ENCODE results near the gene ST6GALNAC1. TPM values are rescaled to one million over a fixed set of nuclear protein-coding genes. Genes with fewer than 3 reads are reported as not detected.

ST6GALNAC1 gene
- total and polyA plus RNA-seq, 10 of the 15 experiments (the other 5 are each of a cell fraction or from before 2014, with no cell fraction given): 0.08 TPM; not detected in 9

GRCh38 chr17:76688165-76688622 lies 44.6 kb upstream of the ST6GALNAC1 start:
- H3K9ac ChIP-seq (ENCODE audit: control insufficient read depth, insufficient read depth, low read length): no peak overlapping the region

More at GRCh38 chr17:76688165-76688622, 44.6 kb upstream of the ST6GALNAC1 start:
- Histone ChIP-seq H2AFZ (ENCODE audit: control insufficient read depth, low read depth, low read length) (no peak overlapping the region), H3K4me1 (ENCODE audit: control insufficient read depth, insufficient read depth, low read length) (no peaks in the 10 kb centered on the region), H3K79me2 (ENCODE audit: control insufficient read depth, insufficient read depth, low read length) (no peaks in the 10 kb centered on the region), H3K4me3 (no peak overlapping the region), H3K27me3 (replicated peaks in 1 of 2; ENCODE audit: control insufficient read depth in 2 of 2, insufficient read depth in 2 of 2, low read length in 1 of 2) (peaks cover 0 to 1% of the 10 kb centered on the region in 2 experiments; a peak in 2 of 4 replicates), H4K20me1 (ENCODE audit: control insufficient read depth, insufficient read depth) (no peaks in the 10 kb centered on the region), H3K27ac (ENCODE audit: control insufficient read depth, insufficient read depth) (no peak overlapping the region), H3K4me2 (ENCODE audit: control insufficient read depth, insufficient read depth) (no peak overlapping the region), H3K36me3 (ENCODE audit: control insufficient read depth in 2 of 2, insufficient read depth in 2 of 2, low read length in 1 of 2) (no peaks in the 10 kb centered on the region), H3K9me3 (replicated peaks; ENCODE audit: control insufficient read depth, insufficient read depth, low read length) (no peaks in the 10 kb centered on the region)
- CTCF ChIA-PET: interaction anchor here (1.1 kb wide), 1 partner anchor 64 kb away, joined by 3 read pairs; no protein-coding TSS in a partner anchor
- TF ChIP-seq, protein P1, sequence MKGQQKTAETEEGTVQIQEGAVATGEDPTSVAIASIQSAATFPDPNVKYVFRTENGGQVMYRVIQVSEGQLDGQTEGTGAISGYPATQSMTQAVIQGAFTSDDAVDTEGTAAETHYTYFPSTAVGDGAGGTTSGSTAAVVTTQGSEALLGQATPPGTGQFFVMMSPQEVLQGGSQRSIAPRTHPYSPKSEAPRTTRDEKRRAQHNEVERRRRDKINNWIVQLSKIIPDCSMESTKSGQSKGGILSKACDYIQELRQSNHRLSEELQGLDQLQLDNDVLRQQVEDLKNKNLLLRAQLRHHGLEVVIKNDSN (IDR thresholded peaks at IDR 0.05; ENCODE audit: borderline replicate concordance, extremely low read length, insufficient read depth, low read depth, low read length): no peak
- TF ChIP-seq, protein P2, sequence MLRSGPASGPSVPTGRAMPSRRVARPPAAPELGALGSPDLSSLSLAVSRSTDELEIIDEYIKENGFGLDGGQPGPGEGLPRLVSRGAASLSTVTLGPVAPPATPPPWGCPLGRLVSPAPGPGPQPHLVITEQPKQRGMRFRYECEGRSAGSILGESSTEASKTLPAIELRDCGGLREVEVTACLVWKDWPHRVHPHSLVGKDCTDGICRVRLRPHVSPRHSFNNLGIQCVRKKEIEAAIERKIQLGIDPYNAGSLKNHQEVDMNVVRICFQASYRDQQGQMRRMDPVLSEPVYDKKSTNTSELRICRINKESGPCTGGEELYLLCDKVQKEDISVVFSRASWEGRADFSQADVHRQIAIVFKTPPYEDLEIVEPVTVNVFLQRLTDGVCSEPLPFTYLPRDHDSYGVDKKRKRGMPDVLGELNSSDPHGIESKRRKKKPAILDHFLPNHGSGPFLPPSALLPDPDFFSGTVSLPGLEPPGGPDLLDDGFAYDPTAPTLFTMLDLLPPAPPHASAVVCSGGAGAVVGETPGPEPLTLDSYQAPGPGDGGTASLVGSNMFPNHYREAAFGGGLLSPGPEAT (IDR thresholded peaks at IDR 0.05; ENCODE audit: low read depth): no peak
- TF ChIP-seq RBBP5 (conservative IDR thresholded peaks at IDR 0.05) (no peak), RAD51 (IDR thresholded peaks at IDR 0.05) (no peak), ZNF274 (IDR thresholded peaks at IDR 0.05; ENCODE audit: insufficient read depth, insufficient read length) (no peak), SREBF2 (IDR thresholded peaks at IDR 0.05; ENCODE audit: low read length) (no peak), ATF7 (IDR thresholded peaks at IDR 0.05; ENCODE audit: low read depth) (no peak), DPF2 (IDR thresholded peaks at IDR 0.05) (no peak), NR2C1 (IDR thresholded peaks at IDR 0.05) (no peak), NFXL1 (IDR thresholded peaks at IDR 0.05; ENCODE audit: borderline replicate concordance) (no peak), NR2F1 (conservative IDR thresholded peaks at IDR 0.05) (no peak), NFIC (IDR thresholded peaks at IDR 0.05; ENCODE audit: low read depth, low read length) (no peak), TARDBP (IDR thresholded peaks at IDR 0.05; ENCODE audit: borderline replicate concordance) (no peak)
- TF ChIP-seq, protein P3, sequence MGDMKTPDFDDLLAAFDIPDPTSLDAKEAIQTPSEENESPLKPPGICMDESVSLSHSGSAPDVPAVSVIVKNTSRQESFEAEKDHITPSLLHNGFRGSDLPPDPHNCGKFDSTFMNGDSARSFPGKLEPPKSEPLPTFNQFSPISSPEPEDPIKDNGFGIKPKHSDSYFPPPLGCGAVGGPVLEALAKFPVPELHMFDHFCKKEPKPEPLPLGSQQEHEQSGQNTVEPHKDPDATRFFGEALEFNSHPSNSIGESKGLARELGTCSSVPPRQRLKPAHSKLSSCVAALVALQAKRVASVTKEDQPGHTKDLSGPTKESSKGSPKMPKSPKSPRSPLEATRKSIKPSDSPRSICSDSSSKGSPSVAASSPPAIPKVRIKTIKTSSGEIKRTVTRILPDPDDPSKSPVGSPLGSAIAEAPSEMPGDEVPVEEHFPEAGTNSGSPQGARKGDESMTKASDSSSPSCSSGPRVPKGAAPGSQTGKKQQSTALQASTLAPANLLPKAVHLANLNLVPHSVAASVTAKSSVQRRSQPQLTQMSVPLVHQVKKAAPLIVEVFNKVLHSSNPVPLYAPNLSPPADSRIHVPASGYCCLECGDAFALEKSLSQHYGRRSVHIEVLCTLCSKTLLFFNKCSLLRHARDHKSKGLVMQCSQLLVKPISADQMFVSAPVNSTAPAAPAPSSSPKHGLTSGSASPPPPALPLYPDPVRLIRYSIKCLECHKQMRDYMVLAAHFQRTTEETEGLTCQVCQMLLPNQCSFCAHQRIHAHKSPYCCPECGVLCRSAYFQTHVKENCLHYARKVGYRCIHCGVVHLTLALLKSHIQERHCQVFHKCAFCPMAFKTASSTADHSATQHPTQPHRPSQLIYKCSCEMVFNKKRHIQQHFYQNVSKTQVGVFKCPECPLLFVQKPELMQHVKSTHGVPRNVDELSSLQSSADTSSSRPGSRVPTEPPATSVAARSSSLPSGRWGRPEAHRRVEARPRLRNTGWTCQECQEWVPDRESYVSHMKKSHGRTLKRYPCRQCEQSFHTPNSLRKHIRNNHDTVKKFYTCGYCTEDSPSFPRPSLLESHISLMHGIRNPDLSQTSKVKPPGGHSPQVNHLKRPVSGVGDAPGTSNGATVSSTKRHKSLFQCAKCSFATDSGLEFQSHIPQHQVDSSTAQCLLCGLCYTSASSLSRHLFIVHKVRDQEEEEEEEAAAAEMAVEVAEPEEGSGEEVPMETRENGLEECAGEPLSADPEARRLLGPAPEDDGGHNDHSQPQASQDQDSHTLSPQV (IDR thresholded peaks at IDR 0.05): no peak
- TF ChIP-seq, protein P4, sequence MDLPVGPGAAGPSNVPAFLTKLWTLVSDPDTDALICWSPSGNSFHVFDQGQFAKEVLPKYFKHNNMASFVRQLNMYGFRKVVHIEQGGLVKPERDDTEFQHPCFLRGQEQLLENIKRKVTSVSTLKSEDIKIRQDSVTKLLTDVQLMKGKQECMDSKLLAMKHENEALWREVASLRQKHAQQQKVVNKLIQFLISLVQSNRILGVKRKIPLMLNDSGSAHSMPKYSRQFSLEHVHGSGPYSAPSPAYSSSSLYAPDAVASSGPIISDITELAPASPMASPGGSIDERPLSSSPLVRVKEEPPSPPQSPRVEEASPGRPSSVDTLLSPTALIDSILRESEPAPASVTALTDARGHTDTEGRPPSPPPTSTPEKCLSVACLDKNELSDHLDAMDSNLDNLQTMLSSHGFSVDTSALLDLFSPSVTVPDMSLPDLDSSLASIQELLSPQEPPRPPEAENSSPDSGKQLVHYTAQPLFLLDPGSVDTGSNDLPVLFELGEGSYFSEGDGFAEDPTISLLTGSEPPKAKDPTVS (IDR thresholded peaks at IDR 0.05; ENCODE audit: low read depth, low read length): no peak
- no peak for DNase-seq (ENCODE audit: low read depth, low spot score)
- SMC1A ChIA-PET (ENCODE audit: uncharacterized antibody, unreplicated experiment): no interaction called here
- FAIRE-seq: no peak
- WGBS (ENCODE audit: insufficient coverage, insufficient replicate concordance, low lambda C conversion rate, missing lambda C conversion rate): 34% methylated on average over 11 of the region's 11 CpGs
- in situ Hi-C loops (cut with MboI): no loop called here
- RAD21 ChIA-PET (ENCODE audit: unreplicated experiment): no interaction called here
- POLR2A ChIA-PET: no interaction called here
- no TSS peak for BruUV-seq (replicated peaks)
- intact Hi-C loops (cut with micrococcal nuclease; ENCODE audit: unreplicated experiment): no loop called here
- no peak for ATAC-seq
